Measurements from ENCODE around the gene MYLK.

Gene MYLK

DNA sequence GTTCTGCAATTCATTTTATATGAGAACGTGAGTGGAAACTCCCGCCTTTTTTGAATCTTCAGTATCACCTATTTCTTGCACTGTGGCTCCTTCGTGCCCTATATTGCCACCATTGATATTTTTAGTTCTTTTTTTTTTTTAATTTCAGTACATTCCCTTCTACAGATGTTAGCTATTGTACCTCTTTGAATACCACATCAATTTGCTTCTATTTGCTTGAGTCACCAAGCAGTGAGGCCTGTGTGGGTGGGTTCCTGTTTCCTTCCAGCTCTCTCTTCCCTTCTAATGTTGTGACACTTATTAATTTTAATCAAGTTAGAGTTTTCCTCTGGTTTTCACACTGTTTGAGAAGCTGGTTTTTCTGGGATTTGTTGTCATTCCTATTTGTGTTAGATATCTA lies 308.0 kb downstream of the MYLK start:
- no peak for DNase-seq

DNA sequence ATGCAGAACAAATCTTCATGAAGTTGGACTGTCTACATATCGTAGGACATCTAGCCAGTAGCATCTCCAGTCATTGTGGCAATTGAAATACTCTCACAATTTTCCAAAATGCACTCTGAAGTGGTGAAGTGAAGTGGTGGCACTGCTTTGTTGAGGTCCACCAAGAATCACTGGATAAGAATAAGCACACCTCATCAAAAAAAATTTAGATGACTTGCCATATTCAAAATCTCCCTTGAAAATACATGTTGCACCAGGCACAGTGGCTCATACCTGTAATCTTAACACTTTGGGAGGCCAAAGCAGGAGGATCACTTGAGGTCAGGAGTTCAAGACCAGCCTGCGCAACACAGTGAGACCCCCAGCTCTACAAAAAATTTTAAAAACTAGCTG lies 312.2 kb downstream of the MYLK start:
- no peak for DNase-seq

DNA sequence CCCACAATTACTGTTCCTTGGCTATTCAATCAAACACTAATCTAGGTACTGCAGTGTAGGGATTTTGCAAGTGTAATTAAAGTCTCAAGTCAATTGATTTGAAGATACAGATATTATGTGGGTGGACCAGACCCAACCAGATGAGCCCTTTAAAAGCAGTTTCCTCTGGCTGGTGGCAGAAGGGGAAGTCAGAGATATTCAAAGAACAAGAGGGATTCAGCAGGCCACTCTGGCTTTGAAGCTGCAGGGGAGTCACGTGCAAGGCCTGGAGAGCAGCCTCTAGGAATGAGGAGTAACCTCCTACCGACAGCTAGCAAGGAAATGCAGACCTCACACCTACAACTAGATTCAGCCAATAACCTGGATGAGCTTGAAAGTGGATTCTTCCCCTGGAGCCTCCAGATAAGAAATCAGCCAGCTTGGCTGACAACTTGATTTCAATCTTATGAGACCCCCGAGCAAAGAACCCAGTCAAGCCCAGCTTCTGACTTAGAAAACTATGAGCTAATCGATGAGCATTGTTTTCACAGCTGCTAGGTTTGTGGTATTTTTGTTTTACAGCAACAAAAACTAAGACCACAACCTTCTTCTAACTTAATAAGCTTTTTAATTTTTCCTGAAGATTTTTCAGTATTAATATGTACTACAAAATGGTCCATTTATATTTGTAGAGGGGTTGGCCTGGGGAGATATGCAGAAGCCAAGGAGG lies 312.7 kb downstream of the MYLK start:
- no peak for DNase-seq

DNA sequence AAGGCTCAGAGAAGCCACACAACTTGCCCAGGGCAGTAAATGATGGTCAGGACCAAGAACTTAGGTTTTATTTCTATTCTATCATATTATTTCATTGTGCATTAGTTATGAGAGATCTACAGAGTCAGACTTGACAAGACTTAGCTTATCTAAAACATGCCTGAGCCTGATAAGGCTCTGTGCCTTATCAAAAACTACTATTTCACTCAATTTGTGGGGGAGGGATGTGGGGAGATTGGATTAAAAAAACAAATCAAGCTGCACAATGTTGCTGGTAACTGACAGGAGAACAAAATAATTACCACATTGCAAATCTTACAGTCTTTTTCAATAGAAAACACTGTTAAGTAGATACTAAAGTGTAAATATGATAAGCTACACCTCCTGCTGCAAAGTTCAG lies 315.3 kb downstream of the MYLK start:
- no peak for DNase-seq

DNA sequence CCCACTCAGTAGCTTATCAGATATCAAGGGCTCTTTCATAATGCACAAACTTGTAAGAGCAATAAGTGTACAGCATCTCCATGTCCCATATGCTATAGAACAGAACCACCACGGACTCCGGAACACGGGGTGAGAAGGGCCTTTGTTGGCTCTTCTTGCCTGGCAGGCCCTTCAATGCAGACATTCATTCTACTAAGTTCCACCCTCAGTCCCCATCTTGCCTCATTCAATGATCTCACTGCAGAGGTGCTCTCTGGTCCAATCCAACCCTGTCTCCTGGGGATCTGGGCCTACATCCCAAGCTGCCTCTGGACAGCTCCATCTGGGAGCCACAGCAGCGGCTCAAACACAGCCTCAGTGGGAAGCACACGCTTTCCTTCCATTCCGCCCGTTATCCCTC lies 316.1 kb downstream of the MYLK start:
- no peak for DNase-seq

DNA sequence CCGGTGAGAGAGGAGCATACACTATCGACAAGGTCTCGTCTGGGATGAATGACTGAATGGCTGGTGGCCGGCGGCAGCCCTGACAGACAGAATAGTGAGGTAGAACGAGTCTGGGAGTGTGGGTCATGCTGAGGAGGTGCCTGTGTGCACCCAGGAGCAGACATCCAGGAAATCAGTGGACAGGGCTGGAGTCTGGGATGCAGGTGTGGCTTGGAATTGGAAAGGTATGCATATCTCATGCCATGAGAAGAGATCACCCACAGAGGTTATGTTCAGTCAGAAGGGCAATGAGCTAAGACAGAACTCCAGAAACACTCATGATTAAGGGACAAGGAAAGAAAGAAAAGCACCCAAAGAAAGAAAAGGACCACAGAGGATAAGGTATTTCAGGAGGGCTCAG lies 320.1 kb downstream of the MYLK start:
- DNase-seq = no peak

DNA sequence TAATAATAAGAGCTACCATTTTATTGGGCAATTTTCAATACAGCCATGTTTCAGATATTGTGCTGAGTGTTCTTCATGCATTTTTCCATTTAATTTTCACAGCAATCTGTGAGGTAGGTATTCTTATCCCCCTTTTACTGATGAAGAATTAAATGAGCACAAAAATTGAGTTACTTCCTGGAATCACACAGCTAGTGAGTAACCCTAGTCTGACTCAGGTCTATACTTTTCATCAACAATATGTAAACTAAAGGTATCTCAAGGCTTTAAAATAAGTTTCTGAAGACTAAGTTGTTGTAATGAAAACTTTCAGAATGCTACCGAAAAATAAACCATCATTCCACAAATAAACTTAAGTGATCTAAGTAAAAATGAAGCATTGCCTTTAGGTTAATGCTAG lies 321.6 kb downstream of the MYLK start:
- no peak for DNase-seq

DNA sequence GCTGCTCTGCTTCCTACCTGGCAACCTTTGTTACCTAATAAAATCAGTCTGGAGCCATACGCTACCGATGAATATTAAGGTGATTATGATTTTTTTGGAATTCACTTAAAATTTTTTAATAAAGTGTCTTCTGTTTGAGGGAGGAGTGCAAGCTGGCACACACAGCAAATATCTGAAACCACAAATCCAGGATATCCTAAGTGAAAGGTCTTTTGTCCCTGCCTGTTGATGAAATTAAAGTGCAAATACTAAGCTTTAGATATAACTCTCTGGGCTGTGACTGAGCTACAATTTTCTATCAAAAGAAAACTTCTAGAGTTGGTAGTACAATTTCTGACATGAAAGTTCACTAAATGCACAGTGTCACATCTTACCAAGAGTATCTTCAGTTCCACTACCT lies 322.9 kb downstream of the MYLK start:
- no peak for DNase-seq

Data from stimulated activated CD4-positive, alpha-beta T cell treated with anti-CD3 and anti-CD28 coated beads, Interleukin-2, amount 100 ng/mL, for 48 hours (primary cell).